OCI-LY3 (cell line): ENCODE measurements around the gene SAMD14.

ENCODE experiments used
- H2AFZ ChIP-seq: fragments of 200-600, 300-600 bp; shearing (Covaris generic); 2 replicates; pipeline ENCODE4 v1.6.0; 2014; ENCODE audit warnings: antibody characterized with exemption, low read depth, low read length
- H3K27ac ChIP-seq: fragments of 200-600, 300-600 bp; sonication (generic); 2 replicates; pipeline ENCODE4 v1.5.1; 2014; ENCODE audit warnings: mild to moderate bottlenecking, low read length, moderate library complexity, mixed read lengths
- H3K27me3 ChIP-seq: fragments of 200-600, 300-600 bp; sonication (generic); 2 replicates; pipeline ENCODE4 v1.6.1; 2014; ENCODE audit warnings: low read depth, low read length, mixed read lengths
- H3K36me3 ChIP-seq: fragments of 200-600, 300-600 bp; sonication (generic); replicated peaks from 2 replicates; pipeline ENCODE3; 2014; ENCODE audit warnings: low read depth, low read length, mixed read lengths
- H3K4me1 ChIP-seq: fragments of 300-600, 200-600 bp; sonication (generic); 2 replicates; pipeline ENCODE4 v1.6.1; 2014; ENCODE audit warnings: low read length, mixed read lengths
- H3K4me2 ChIP-seq: fragments of 200-600, 300-600 bp; sonication (generic); 2 replicates; pipeline ENCODE4 v1.6.1; 2014; ENCODE audit warnings: low read length, mixed read lengths
- H3K4me3 ChIP-seq: fragments of 300-600, 200-600 bp; sonication (generic); 2 replicates; pipeline ENCODE4 v1.5.1; 2014; ENCODE audit warnings: antibody characterized with exemption, mild to moderate bottlenecking, low read length, moderate library complexity
- H3K79me2 ChIP-seq: fragments of 300-600, 200-600 bp; shearing (Covaris generic); 2 replicates; pipeline ENCODE4 v1.6.1; 2014; ENCODE audit warnings: mild to moderate bottlenecking, low read length, mixed read lengths
- H3K9ac ChIP-seq: fragments of 300-600, 200-600 bp; shearing (Covaris generic); 2 replicates; pipeline ENCODE4 v1.6.0; 2014; ENCODE audit warnings: mild to moderate bottlenecking, low read length, moderate library complexity
- H3K9me3 ChIP-seq: fragments of 200-600, 300-600 bp; shearing (Covaris generic); 2 replicates; pipeline ENCODE4 v1.6.1; 2014; ENCODE audit warnings: low read length, mixed read lengths; ENCODE audit not compliant: insufficient read depth
- H4K20me1 ChIP-seq: fragments of 200-600, 300-600 bp; sonication (generic); 2 replicates; pipeline ENCODE4 v1.6.1; 2016; ENCODE audit warnings: low read length, mixed read lengths; ENCODE audit not compliant: insufficient read depth
- EZH2phosphoT487 ChIP-seq: fragments of 200-600 bp; shearing (Covaris generic); IDR thresholded peaks from 2 replicates; pipeline ENCODE4 v1.6.1; 2018; ENCODE audit warnings: antibody characterized with exemption, mixed run types, low read depth
- TF ChIP-seq, protein P1 (sequence below): fragments of 200-600, 300-600 bp; sonication (generic); IDR thresholded peaks from 2 replicates; pipeline ENCODE4 v1.5.1; 2014; ENCODE audit warnings: antibody characterized with exemption, low read length, low read depth

Gene SAMD14

DNA sequence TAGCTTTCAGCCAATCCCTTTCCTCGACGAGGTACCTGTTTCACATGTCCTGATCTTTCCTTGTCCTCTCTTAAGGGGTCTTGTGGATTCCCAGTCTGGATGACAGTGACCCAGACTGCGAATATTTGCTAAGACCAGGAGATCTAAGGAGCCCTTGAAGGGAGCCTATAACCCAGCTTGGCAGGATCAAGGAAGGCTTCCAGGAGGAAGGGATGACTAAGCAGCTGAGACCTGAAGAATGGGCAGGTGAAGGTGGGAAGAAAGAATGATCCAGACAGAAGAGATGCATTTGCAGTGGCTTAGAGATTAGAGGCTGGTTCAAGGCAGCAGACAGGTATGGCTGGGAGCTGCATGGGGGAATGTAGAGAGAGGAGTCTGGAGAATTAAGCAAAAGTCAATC lies 36.7 kb downstream of the SAMD14 start:
- TF ChIP-seq, protein P1, sequence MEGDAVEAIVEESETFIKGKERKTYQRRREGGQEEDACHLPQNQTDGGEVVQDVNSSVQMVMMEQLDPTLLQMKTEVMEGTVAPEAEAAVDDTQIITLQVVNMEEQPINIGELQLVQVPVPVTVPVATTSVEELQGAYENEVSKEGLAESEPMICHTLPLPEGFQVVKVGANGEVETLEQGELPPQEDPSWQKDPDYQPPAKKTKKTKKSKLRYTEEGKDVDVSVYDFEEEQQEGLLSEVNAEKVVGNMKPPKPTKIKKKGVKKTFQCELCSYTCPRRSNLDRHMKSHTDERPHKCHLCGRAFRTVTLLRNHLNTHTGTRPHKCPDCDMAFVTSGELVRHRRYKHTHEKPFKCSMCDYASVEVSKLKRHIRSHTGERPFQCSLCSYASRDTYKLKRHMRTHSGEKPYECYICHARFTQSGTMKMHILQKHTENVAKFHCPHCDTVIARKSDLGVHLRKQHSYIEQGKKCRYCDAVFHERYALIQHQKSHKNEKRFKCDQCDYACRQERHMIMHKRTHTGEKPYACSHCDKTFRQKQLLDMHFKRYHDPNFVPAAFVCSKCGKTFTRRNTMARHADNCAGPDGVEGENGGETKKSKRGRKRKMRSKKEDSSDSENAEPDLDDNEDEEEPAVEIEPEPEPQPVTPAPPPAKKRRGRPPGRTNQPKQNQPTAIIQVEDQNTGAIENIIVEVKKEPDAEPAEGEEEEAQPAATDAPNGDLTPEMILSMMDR = no peak
- TF ChIP-seq EZH2phosphoT487 = no peak
- Histone ChIP-seq H3K4me2 (no peak overlapping the region), H3K27me3 (no peaks in the 10 kb centered on the region), H3K9ac (no peak overlapping the region), H3K36me3 (no peaks in the 10 kb centered on the region), H3K4me1 (peaks cover 13% of the 10 kb centered on the region), H4K20me1 (no peaks in the 10 kb centered on the region), H2AFZ (no peak overlapping the region), H3K27ac (no peak overlapping the region), H3K9me3 (no peaks in the 10 kb centered on the region), H3K79me2 (peaks cover 8% of the 10 kb centered on the region; the same call in 1 of the 2 replicates), H3K4me3 (no peak overlapping the region)

DNA sequence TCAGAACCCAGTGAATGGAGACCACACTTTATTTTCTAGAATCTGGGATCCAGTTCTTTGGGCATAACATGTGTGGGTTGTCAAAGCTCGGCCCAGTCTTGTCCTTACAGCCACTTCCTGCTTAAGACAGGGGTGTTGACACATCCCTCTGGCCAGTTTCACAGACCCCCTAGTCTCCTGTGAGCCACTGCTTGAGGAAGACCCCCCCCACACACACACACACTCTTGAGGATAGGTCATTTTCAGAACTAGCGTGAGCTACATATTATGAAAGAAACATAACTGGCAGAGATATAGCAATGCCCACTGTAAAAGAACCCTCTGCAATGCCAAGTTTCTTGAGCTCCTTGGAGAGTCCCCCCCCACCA lies 38.1 kb downstream of the SAMD14 start:
- H3K4me1 ChIP-seq = peaks cover 13% of the 10 kb centered on the region
- peaks cover 8% of the 10 kb centered on the region; the same call in 1 of the 2 replicates for H3K79me2 ChIP-seq
- H3K9ac ChIP-seq = no peak overlapping the region
- H3K9me3 ChIP-seq = no peaks in the 10 kb centered on the region
- H4K20me1 ChIP-seq = no peaks in the 10 kb centered on the region
- TF ChIP-seq, protein P1 = no peak
- no peak for TF ChIP-seq EZH2phosphoT487
- H2AFZ ChIP-seq = no peak overlapping the region
- H3K36me3 ChIP-seq = no peaks in the 10 kb centered on the region
- H3K4me3 ChIP-seq = no peak overlapping the region
- no peaks in the 10 kb centered on the region for H3K27me3 ChIP-seq
- H3K4me2 ChIP-seq = no peak overlapping the region
- no peak overlapping the region for H3K27ac ChIP-seq

GRCh38 chr17:50090971-50091917 lies 38.7 kb downstream of the SAMD14 start:
- Histone ChIP-seq H4K20me1 (no peaks in the 10 kb centered on the region), H3K79me2 (peaks cover 8% of the 10 kb centered on the region; the same call in 1 of the 2 replicates), H3K4me2 (no peak overlapping the region), H3K4me1 (peaks cover 11% of the 10 kb centered on the region), H3K9me3 (no peaks in the 10 kb centered on the region), H2AFZ (no peak overlapping the region), H3K9ac (no peak overlapping the region), H3K27ac (no peak overlapping the region), H3K36me3 (no peaks in the 10 kb centered on the region), H3K27me3 (no peaks in the 10 kb centered on the region), H3K4me3 (no peak overlapping the region)
- TF ChIP-seq, protein P1 = no peak
- TF ChIP-seq EZH2phosphoT487 = no peak

GRCh38 chr17:50090071-50090470 lies 39.9 kb downstream of the SAMD14 start:
- Histone ChIP-seq H3K4me2 (no peak overlapping the region), H3K27me3 (no peaks in the 10 kb centered on the region), H2AFZ (no peak overlapping the region), H3K4me1 (peaks cover 5% of the 10 kb centered on the region; the same call in 1 of the 2 replicates), H3K79me2 (no peaks in the 10 kb centered on the region), H3K9ac (no peak overlapping the region), H3K36me3 (no peaks in the 10 kb centered on the region), H4K20me1 (no peaks in the 10 kb centered on the region), H3K27ac (no peak overlapping the region), H3K9me3 (no peaks in the 10 kb centered on the region), H3K4me3 (no peak overlapping the region)
- TF ChIP-seq, protein P1 = no peak
- no peak for TF ChIP-seq EZH2phosphoT487
